ENCODE results near the gene EHMT2. TPM values are rescaled to one million over a fixed set of nuclear protein-coding genes. Genes with fewer than 3 reads are reported as not detected.

Gene EHMT2
- polyA plus RNA-seq, 2 of the 4 experiments (the other 2 are of a cell fraction) = 15.4 to 32.3 TPM

DNA sequence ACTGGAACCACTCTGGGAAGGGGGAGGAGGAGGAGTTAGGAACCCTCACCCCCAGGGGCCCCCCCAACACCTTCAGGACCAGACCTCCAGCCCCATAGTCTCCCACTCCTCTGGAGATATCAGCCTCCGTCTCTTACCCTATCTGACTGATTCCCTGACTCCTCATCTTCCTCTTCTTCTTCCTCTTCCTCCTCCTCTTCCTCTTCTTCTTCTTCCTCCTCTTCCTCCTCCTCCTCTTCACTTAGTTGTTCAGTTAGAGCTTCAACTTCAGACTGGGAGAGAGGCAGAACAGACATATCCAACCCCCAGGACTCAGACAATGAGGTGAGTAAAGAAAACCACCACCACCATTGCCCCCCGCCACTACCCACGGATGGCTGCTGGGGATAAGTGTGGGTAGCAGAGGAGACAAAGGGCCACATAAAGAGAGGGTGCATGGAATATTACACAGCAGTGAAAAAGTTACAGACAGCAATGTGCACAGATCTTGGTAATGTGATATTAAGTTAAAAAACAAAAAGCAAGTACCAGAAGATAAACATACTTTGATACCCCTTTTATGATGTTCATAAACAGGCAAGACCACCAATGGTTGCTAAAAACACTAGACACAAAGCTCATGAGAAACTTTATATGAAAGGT lies 8.0 kb downstream of the EHMT2 start:
- DNase-seq (ENCODE audit: low read depth in 1 of 2, low spot score in 1 of 2) = no peak
- POLR2A ChIA-PET = interaction anchor here (0.6 kb wide), 1 partner anchor 238 kb away, joined by 3 read pairs; no protein-coding TSS in a partner anchor
- FAIRE-seq = no peak
- no peaks in the 10 kb centered on the region for H3K4me1 ChIP-seq
- CTCF ChIA-PET = interaction anchor here (0.6 to 3.5 kb wide), 12 partner anchors 11 to 1163 kb away, joined by 3 to 25 read pairs (median 3); partner anchors contain the start of genes ABHD16A, LSM2 and SLC44A4
- no peak overlapping the region for H3K27ac ChIP-seq
- 89% methylated on average over 3 of the region's 3 CpGs for WGBS (ENCODE audit: missing lambda C conversion rate)
- TF ChIP-seq MAZ (IDR thresholded peaks at IDR 0.05; ENCODE audit: borderline replicate concordance, low read depth, low read length) = no peak
- TF ChIP-seq EHMT2 (IDR thresholded peaks at IDR 0.05; ENCODE audit: low read depth) = no peak
- no peak for TF ChIP-seq JUN (IDR thresholded peaks at IDR 0.05)
- no peak for TF ChIP-seq BHLHE40 (IDR thresholded peaks at IDR 0.05; ENCODE audit: low read depth, low read length)
- no peak for ATAC-seq
- H3K9me3 ChIP-seq = no peaks in the 10 kb centered on the region
- H3K4me3 ChIP-seq = no peak overlapping the region
- H3K4me2 ChIP-seq = no peak overlapping the region

DNA sequence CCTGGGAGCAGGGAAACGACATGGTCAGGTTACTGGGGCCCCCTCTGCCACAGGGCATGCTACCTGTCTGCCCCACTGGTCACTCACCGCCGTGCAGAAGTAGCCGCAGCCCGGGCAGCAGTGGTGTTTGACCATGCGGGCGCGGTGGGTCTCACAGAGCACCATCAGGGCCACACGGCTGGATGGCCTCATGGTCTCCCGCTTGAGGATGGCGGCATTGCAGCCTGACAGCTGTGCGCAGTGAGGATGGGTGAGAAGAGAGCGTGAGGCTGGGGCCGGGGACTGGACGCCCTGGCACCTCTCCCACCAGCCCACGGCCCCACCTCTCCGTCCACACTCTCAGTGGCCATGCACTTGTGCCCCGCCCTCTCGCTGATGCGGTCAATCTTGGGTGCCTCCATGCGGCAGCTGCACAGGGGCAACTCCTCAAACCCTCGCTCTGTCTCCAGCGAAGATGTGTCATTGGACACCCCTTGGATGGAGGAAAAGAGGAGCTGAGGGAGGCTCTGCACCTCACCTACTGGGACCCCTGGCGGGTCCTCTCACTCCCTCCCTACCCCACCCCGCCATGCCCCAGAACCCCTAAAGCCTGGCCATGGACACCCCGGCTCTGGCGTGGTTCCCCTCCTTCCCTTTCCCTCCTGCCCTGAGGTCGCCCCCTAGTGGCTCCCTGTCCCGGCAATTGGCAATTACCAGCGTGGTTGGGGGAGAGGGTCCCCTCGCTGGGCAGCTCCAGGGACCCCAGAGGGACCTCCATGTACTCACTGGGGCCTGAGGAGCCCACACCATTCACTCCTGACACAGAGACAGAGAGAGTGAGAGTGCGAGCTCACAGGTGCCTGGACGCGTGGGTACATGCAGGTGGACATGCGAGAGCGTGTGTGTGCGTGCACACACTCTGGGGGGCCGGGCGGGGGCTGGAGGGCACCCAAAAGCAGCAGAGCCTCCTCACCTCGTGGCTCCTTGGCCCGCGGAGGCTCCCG lies 8.9 kb downstream of the EHMT2 start:
- ATAC-seq = peak in 1 of 2 experiments; percentile 74; a peak in 3 of 6 replicates
- POLR2A ChIA-PET = interaction anchor here (0.6 kb wide), 1 partner anchor 237 kb away, joined by 3 read pairs; no protein-coding TSS in a partner anchor
- Histone ChIP-seq H3K27ac (no peak overlapping the region), H3K4me1 (no peaks in the 10 kb centered on the region), H3K4me2 (no peak overlapping the region), H3K9me3 (no peaks in the 10 kb centered on the region), H3K4me3 (no peak overlapping the region)
- FAIRE-seq = no peak
- CTCF ChIA-PET = interaction anchor here (0.6 to 3.5 kb wide), 11 partner anchors 10 to 189 kb away, joined by 3 to 25 read pairs (median 3); partner anchors contain the start of genes LSM2 and SLC44A4
- DNase-seq (ENCODE audit: low read depth in 1 of 2, low spot score in 1 of 2) = no peak
- peak; percentile 55; the same call in 2 of the 3 replicates for TF ChIP-seq SMC3 (IDR thresholded peaks at IDR 0.05)
- no peak for TF ChIP-seq PHF8 (IDR thresholded peaks at IDR 0.05; ENCODE audit: borderline replicate concordance, low read depth)
- TF ChIP-seq, protein P1, sequence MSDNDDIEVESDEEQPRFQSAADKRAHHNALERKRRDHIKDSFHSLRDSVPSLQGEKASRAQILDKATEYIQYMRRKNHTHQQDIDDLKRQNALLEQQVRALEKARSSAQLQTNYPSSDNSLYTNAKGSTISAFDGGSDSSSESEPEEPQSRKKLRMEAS (IDR thresholded peaks at IDR 0.05) = no peak
- TF ChIP-seq ZFP36 (IDR thresholded peaks at IDR 0.05; ENCODE audit: borderline replicate concordance, partially characterized antibody) = no peak
- no peak for TF ChIP-seq FOSB (CRISPR knock-in tag; IDR thresholded peaks at IDR 0.05)
- TF ChIP-seq, protein P2, sequence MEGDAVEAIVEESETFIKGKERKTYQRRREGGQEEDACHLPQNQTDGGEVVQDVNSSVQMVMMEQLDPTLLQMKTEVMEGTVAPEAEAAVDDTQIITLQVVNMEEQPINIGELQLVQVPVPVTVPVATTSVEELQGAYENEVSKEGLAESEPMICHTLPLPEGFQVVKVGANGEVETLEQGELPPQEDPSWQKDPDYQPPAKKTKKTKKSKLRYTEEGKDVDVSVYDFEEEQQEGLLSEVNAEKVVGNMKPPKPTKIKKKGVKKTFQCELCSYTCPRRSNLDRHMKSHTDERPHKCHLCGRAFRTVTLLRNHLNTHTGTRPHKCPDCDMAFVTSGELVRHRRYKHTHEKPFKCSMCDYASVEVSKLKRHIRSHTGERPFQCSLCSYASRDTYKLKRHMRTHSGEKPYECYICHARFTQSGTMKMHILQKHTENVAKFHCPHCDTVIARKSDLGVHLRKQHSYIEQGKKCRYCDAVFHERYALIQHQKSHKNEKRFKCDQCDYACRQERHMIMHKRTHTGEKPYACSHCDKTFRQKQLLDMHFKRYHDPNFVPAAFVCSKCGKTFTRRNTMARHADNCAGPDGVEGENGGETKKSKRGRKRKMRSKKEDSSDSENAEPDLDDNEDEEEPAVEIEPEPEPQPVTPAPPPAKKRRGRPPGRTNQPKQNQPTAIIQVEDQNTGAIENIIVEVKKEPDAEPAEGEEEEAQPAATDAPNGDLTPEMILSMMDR (IDR thresholded peaks at IDR 0.05) = peak; percentile 61
- TF ChIP-seq POLR2AphosphoS2 (conservative IDR thresholded peaks at IDR 0.05; ENCODE audit: low read length) = no peak
- TF ChIP-seq HOXB5 (CRISPR knock-in tag; IDR thresholded peaks at IDR 0.05) = no peak
- TF ChIP-seq MAZ (IDR thresholded peaks at IDR 0.05; ENCODE audit: borderline replicate concordance, low read depth, low read length) = no peak
- TF ChIP-seq RAD21 (conservative IDR thresholded peaks at IDR 0.05 in 1 of 2, IDR thresholded peaks at IDR 0.05 in 1 of 2) = peak; percentile 36 to 39; a peak in 2 of 5 replicates
- WGBS (ENCODE audit: missing lambda C conversion rate) = 74% methylated on average over 26 of the region's 43 CpGs

DNA sequence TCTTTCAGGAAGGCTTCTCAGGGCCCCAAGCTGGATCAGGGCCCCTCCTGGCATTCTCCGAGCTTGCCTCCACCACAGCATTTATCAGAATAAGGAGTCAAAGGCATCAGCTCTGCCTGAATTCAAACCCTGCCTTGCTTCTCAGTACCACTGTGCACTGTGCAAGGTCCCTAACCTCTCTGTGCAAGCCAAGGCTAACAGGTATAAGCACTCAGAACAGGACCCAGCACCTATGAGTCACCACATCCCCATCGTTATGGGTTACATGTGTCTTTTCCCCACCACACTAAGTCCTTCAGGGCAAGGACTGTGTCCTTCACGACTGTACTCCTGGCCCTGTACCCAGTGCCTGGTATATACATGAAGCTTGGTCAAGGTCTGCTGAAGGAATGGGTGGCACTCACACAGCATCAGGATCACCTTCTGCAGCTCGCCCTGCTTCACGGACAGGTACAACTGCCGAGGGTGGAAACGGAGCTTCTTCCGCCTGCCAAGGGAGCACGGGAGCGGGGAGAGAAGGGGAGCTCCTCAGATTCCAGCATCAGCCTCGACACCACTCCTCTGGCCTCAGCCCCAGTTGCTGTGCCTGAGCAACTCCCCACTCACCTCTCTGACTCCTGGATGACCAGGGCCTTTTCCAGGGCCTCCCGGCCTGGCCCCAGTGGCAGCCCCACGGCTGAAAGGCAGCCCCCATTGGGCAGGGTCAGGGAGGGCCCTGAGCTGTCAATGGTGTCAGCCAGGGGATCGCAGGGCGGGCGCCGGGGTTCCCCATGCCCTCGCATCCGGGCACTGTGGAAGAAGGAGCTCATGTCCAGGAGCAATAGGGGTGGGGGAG lies 10.1 kb downstream of the EHMT2 start:
- POLR2A ChIA-PET = no interaction called here
- Histone ChIP-seq H3K4me2 (no peak overlapping the region), H3K4me1 (no peaks in the 10 kb centered on the region), H3K4me3 (no peak overlapping the region), H3K9me3 (no peaks in the 10 kb centered on the region), H3K27ac (no peak overlapping the region)
- CTCF ChIA-PET = interaction anchor here (0.8 to 3.5 kb wide), 7 partner anchors 9 to 135 kb away, joined by 3 to 25 read pairs (median 3); partner anchors contain the start of gene SLC44A4
- WGBS (ENCODE audit: missing lambda C conversion rate) = 50% methylated on average over 2 of the region's 19 CpGs
- DNase-seq (ENCODE audit: low read depth in 1 of 2, low spot score in 1 of 2) = no peak
- FAIRE-seq = no peak
- no peak; a peak in 1 of 6 replicates for ATAC-seq
- TF ChIP-seq ZNF302 (CRISPR knock-in tag; IDR thresholded peaks at IDR 0.05) (no peak), HMGXB4 (CRISPR knock-in tag; IDR thresholded peaks at IDR 0.05; ENCODE audit: borderline replicate concordance) (no peak), KDM5A (IDR thresholded peaks at IDR 0.05) (no peak), PHF8 (IDR thresholded peaks at IDR 0.05; ENCODE audit: borderline replicate concordance, low read depth) (no peak), ATOH8 (CRISPR knock-in tag; IDR thresholded peaks at IDR 0.05; ENCODE audit: low read depth) (no peak), EHF (CRISPR knock-in tag; IDR thresholded peaks at IDR 0.05) (no peak), NPAS2 (CRISPR knock-in tag; IDR thresholded peaks at IDR 0.05; ENCODE audit: borderline replicate concordance) (no peak), FOSL2 (IDR thresholded peaks at IDR 0.05) (no peak), FOSL2 (CRISPR knock-in tag; IDR thresholded peaks at IDR 0.05) (no peak), GATA3 (IDR thresholded peaks at IDR 0.05; ENCODE audit: borderline replicate concordance) (no peak), CHD2 (IDR thresholded peaks at IDR 0.05; ENCODE audit: low read length, partially characterized antibody) (no peak), ZC3H11A (IDR thresholded peaks at IDR 0.05) (no peak), RARB (CRISPR knock-in tag; IDR thresholded peaks at IDR 0.05) (no peak)

All from A549 (cell line).